HL-60 (cell line): ENCODE measurements around the gene HEPACAM.

ENCODE experiments used
- DNase-seq, 2 experiments: peaks; one replicate each; pipeline ENCODE4 v3.0.0-alpha.2; 2010 to 2020; ENCODE audit warnings: low read depth in 1 of 2, low spot score in 1 of 2
- H3K27ac ChIP-seq: fragments of 250-450 bp; sonication (Bioruptor Pico); replicated peaks from 2 replicates; pipeline ENCODE4 v1.5.1; 2020; ENCODE audit warnings: mild to moderate bottlenecking, moderate library complexity
- H3K27me3 ChIP-seq: fragments of 250-450 bp; sonication (Bioruptor Pico); 2 replicates; pipeline ENCODE4 v1.5.1; 2021; ENCODE audit warnings: mild to moderate bottlenecking, moderate library complexity; ENCODE audit not compliant: insufficient read depth, poor library complexity, severe bottlenecking
- H3K4me3 ChIP-seq: replicated peaks from 2 replicates; pipeline ENCODE4 v1.5.1; 2011; ENCODE audit warnings: mild to moderate bottlenecking, control low read depth, low read length; ENCODE audit not compliant: insufficient read depth
- GABPA ChIP-seq: IDR thresholded peaks from 2 replicates; pipeline ENCODE4 v1.6.1; 2012; ENCODE audit warnings: low read depth
- POLR2AphosphoS5 ChIP-seq: IDR thresholded peaks from 2 replicates; pipeline ENCODE4 v1.6.1; 2012; ENCODE audit warnings: low read depth
- SPI1 ChIP-seq: IDR thresholded peaks from 2 replicates; pipeline ENCODE4 v1.6.1; 2012; ENCODE audit warnings: low read depth, mild to moderate bottlenecking, borderline replicate concordance
- TF ChIP-seq, protein P1 (sequence below): IDR thresholded peaks from one replicate; pipeline ENCODE4 v1.5.1; 2011; ENCODE audit warnings: low read length, control low read depth, inconsistent platforms; ENCODE audit not compliant: insufficient read depth
- TF ChIP-seq, protein P2 (sequence below): IDR thresholded peaks from 2 replicates; pipeline ENCODE4 v1.6.1; 2012; ENCODE audit warnings: low read depth; ENCODE audit not compliant: insufficient replicate concordance

Gene HEPACAM

DNA sequence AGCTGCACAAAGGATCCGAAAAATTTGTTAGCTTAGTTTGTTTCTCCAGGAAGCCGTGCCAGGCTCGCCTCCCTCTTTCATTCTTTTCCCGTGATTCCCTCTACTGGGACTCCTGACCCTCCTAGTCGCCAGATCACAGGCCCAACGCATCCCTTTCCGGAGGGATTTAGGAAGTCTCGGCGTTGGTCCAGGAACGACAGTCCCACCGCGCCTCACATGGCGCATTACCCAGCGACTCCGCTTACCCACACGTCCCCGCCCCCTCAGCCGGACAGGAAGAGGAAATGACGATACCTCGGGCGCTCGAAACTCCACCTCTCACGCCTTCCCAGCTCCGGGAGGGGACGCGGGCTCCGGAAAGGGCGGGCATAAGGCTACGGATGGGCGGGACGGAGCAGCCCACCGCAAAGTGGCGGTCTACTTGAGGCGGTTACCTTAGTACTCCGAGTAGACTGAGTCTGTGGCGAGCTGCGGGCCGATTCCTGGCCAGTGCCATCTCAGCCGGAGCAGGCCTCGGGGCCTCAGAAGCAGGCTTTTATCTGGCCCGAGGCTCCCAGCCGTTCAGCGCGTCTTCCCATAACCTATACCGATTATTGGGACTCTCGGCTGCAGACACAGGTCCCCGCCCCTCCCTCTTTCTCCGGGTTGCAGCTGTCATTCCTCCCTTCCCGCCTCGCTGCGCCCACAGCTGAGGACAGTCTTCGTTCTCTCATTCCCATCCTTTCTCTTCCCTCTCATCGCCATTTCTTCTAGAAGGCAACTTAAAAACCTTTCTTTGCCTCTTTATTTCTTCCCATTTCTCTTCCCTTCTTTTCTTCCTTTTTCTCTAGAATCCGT, 18.1 kb upstream of the HEPACAM start, which contains the start of gene CCDC15:
Gene CCDC15 (plus strand): TSS at position 450 of the 837 bp plus-strand sequence. CDS start 531 bp downstream, outside the sequence.
- peak within 1 kb of the TSS; percentile 77 for H3K4me3 ChIP-seq
- no peaks in the 10 kb centered on the region for H3K27me3 ChIP-seq
- H3K27ac ChIP-seq = peak within 1 kb of the TSS; percentile 82
- peak; percentile 86 to 98 for DNase-seq
- TF ChIP-seq, protein P1, sequence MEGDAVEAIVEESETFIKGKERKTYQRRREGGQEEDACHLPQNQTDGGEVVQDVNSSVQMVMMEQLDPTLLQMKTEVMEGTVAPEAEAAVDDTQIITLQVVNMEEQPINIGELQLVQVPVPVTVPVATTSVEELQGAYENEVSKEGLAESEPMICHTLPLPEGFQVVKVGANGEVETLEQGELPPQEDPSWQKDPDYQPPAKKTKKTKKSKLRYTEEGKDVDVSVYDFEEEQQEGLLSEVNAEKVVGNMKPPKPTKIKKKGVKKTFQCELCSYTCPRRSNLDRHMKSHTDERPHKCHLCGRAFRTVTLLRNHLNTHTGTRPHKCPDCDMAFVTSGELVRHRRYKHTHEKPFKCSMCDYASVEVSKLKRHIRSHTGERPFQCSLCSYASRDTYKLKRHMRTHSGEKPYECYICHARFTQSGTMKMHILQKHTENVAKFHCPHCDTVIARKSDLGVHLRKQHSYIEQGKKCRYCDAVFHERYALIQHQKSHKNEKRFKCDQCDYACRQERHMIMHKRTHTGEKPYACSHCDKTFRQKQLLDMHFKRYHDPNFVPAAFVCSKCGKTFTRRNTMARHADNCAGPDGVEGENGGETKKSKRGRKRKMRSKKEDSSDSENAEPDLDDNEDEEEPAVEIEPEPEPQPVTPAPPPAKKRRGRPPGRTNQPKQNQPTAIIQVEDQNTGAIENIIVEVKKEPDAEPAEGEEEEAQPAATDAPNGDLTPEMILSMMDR = no peak
- TF ChIP-seq, protein P2, sequence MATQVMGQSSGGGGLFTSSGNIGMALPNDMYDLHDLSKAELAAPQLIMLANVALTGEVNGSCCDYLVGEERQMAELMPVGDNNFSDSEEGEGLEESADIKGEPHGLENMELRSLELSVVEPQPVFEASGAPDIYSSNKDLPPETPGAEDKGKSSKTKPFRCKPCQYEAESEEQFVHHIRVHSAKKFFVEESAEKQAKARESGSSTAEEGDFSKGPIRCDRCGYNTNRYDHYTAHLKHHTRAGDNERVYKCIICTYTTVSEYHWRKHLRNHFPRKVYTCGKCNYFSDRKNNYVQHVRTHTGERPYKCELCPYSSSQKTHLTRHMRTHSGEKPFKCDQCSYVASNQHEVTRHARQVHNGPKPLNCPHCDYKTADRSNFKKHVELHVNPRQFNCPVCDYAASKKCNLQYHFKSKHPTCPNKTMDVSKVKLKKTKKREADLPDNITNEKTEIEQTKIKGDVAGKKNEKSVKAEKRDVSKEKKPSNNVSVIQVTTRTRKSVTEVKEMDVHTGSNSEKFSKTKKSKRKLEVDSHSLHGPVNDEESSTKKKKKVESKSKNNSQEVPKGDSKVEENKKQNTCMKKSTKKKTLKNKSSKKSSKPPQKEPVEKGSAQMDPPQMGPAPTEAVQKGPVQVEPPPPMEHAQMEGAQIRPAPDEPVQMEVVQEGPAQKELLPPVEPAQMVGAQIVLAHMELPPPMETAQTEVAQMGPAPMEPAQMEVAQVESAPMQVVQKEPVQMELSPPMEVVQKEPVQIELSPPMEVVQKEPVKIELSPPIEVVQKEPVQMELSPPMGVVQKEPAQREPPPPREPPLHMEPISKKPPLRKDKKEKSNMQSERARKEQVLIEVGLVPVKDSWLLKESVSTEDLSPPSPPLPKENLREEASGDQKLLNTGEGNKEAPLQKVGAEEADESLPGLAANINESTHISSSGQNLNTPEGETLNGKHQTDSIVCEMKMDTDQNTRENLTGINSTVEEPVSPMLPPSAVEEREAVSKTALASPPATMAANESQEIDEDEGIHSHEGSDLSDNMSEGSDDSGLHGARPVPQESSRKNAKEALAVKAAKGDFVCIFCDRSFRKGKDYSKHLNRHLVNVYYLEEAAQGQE = peak; percentile 45
- peak; percentile 52; the same call in 1 of the 2 replicates for TF ChIP-seq SPI1
- TF ChIP-seq POLR2AphosphoS5 = peak; percentile 97
- TF ChIP-seq GABPA = peak; percentile 89

DNA sequence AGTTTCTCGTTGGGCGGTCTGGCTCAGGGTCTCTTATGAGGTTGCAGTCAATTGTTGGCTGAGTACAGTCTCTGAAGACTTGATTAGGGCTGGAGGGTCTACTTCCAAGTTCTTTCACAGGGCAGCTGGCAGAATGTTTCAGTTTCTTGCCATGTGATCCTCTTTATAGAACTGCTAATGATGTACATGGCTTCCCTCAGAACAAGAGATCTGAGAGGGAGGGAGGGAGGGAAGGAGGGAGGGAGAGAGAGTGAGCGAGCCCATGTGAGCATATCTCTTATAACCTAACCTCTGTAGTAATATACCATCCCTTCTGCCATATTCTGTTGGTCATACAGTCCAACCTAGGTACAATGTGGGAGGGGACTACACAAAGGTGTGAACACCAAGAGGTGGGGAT, 15.5 kb upstream of the HEPACAM start:
- no peak overlapping the region for H3K27ac ChIP-seq
- DNase-seq = no peak
- no peak overlapping the region for H3K4me3 ChIP-seq
- no peaks in the 10 kb centered on the region for H3K27me3 ChIP-seq
- TF ChIP-seq SPI1 (no peak), POLR2AphosphoS5 (no peak)
- TF ChIP-seq, protein P1 = no peak
- TF ChIP-seq, protein P2 = no peak

DNA sequence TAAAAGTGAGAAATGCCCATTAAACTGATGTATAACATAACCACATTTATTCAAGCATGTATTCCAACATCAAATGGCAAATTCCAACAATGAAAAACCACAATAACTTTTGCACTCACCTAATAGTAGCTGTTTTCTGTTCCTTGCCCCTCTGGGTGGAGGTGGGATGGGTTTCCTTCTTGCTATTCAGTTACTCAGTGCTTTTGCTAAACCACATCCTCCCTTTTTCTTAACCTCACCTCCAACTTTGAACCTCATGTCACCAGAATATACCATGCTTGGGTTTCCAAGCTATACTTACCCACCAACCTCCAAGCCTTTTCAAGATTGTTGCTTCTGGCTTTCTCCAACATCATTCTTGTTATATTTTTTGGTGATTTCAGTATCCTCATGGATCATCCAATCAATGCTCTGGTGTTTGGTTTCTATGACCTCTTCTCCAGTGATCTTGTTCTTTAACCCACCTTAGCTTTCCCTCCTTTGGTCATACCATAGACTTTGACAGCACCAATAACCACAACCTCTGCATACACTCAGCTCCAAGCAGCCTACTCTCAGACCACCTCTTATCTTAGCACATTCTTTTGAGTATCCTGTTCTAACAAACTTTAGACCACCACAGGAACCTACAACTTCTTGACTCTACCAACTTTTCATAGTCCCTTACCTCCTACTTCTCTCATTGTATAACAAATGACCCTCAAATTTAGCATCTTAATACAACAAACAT, 14.9 kb upstream of the HEPACAM start:
- H3K27ac ChIP-seq = no peak overlapping the region
- DNase-seq = no peak
- TF ChIP-seq SPI1 = no peak
- no peak for TF ChIP-seq GABPA
- TF ChIP-seq, protein P2 = no peak
- TF ChIP-seq POLR2AphosphoS5 = no peak
- TF ChIP-seq, protein P1 = no peak
- H3K27me3 ChIP-seq = no peaks in the 10 kb centered on the region
- H3K4me3 ChIP-seq = no peak overlapping the region
